CMK (cell line): ENCODE measurements around the gene ECSIT.
"Not testable (repeated sequence)": the region's sequence is repeated elsewhere in the genome, so short reads cannot be mapped to it uniquely, and the experiment has no call there.

Source experiments
- DNase-seq: peaks from one replicate; pipeline ENCODE4 v3.0.0-alpha.2; 2010; ENCODE audit warnings: low read depth

Gene ECSIT

GRCh38 chr19:11478167-11479089, 50.5 kb downstream of the ECSIT start:
- no peak for DNase-seq

DNA sequence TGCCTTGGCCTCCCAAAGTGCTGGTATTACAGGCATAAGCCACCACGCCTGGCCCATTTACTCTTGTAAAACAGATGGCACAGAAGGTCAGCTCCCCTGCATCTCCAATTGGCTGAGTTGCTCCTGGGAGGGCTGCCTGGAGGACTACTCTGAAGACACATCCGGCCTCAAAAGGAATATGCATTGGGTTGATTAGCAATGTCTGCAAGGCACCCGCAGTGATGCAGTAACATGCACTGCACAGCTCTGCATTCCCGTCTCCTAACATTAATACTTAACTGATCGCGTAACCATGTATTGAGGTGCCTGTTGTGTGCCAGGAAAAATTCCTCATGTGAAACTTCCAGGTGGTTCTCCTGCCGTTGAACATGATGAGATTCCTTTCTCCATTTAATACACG, 53.1 kb downstream of the ECSIT start:
- no peak for DNase-seq

DNA sequence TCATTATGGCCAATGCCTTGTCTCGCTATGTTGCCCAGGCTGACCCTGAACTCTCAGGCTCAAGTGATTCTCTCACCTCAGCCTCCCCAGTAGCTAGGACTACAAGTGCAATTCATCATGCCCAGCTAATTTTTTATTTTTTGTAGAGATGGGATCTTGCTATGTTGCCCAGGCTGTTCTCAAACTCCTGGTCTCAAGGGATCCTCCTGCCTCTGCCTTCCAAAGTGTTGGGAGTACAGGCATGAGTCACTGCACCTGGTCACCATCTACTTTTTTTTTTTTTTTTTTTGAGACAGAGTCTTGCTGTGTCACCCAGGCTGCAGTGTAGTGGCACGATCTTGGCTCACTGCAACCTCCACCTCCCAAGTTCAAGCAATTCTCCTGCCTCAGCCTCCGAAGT, 53.6 kb downstream of the ECSIT start:
- DNase-seq, result not testable (repeated sequence)

DNA sequence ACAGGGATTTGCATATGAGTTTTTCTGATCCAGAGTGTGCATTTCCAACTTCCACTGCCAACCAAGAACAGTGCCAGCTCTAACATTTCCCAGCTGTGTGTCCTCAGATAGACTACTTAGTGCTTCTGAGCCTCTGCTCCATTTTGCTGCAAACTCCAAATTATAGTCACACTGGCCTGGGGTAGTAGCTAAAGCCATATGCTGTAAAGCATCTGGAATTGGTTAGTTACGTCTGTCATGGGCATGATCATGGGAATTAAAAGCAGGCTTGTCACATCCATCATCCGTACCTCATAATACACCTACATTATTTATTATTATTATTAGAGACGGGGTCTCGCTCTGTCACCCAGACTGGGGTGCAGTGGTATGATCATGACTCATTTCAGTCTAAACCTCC, 55.2 kb downstream of the ECSIT start:
- DNase-seq, result no peak

GRCh38 chr19:11468266-11468845, 60.6 kb downstream of the ECSIT start:
- DNase-seq, result not testable (repeated sequence)

DNA sequence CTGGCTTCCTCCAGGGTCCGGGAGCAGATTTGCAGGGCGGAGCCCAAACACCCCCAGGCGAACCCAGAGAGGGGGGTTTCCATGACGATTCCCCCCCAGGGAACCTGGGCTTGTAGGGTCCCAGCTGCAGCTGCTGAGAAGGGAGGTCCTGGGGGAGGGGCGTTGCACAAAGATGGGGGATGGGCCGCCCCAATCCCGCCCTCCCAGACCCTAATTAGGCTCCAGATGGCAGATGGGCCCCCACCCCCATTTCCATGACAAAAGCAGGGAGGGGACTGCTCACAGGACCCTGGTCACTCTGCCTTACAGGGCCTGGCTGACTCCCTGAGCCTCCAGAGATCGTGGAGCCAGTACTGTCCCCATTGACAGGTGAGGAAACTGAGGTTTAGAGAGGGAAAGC, 63.3 kb downstream of the ECSIT start:
- DNase-seq, result no peak

DNA sequence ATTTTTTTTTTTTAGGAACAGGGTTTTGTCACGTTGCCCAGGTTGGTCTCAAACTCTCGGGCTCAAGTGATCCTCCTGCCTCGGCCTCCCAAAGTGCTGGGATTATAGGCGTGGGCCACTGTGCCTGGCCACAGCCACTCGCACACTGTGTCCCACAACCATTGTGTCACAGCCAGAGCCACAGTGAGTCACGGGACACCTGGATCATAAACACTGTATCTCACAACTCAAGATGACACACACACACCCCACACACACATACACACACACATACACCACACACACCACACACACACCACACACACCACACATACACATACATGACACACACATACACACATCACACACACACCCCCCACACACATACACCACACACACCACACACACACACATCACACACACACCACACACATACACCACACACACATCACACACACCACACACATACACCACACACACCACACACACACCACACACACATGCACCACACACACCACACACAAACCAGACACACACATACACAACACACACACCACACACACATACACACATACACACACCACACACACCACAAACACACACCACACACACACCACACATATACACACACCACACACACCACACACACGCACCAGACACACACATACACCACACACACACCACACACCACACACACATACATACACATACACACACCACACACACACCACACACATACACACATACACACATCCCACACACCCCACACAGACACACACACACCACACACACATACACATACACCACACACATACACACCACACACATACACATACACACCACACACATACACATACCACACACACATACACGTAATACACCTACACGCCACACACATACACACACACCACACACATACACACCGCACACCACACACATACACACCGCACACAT, 64.3 kb downstream of the ECSIT start:
- DNase-seq, result no peak

DNA sequence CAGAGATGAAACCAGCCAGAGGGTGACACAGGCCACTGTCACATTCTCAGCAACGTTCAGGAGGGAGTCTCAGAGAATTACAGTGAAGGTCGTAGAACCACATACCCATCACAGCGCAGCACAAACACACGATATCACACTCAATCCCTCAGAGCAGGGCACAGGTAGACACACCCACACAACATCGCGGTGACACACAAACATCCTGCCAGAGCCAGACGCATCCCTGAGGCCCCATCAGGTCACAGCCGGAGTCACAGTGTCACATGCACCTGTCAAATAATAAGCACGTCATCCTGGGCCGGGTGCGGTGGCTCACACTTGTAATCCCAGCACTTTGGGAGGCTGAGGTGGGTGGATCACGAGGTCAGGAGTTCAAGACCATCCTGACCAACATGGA, 65.5 kb downstream of the ECSIT start:
- no peak for DNase-seq

DNA sequence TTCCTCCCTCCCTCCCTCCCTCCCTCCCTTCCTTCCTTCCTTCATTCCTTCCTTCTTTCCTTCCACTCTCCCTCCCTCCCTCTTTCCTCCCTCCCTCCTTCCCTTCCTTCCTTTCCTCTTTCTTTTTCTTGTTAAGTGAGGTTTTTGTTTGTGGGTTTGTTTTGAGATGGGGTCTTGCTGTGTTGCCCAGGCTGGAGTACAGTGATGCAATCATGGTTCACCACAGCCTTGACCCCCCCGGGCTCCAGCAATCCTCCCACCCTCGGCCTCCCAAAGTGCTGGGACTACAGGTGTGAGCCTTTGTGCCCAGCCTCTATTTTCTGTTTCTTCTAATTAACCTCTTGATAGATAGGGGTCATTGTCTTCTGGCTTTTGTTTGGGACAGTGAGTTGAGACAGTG, 67.5 kb downstream of the ECSIT start:
- no peak for DNase-seq

- no peak for DNase-seq
Measured at GRCh38 chr19:11460207-11460606, 68.7 kb downstream of the ECSIT start.

- DNase-seq, result not testable (repeated sequence)
Measured at GRCh38 chr19:11458912-11459311, 70.0 kb downstream of the ECSIT start.

GRCh38 chr19:11458236-11458900, 70.6 kb downstream of the ECSIT start:
- DNase-seq, result no peak

DNA sequence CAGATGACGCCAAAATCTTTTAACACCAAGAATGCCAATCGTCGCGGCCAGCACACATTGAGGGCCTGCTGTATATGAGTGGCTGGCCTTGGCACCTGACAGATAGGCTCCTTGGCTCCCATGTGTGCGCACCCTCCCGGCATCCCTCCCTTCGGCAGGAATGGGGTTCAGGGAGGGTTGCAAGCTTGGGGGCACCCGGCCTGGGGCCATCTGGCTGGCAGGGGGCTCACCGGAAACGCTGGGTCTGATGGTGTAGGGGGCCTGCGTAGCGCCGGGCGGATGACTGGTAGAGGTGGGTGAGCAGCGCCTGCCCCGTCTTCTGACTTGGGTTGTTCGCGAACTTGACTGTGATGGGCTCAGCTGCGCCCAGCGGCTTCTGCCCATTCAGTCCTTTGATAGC, 71.1 kb downstream of the ECSIT start:
- no peak for DNase-seq

DNA sequence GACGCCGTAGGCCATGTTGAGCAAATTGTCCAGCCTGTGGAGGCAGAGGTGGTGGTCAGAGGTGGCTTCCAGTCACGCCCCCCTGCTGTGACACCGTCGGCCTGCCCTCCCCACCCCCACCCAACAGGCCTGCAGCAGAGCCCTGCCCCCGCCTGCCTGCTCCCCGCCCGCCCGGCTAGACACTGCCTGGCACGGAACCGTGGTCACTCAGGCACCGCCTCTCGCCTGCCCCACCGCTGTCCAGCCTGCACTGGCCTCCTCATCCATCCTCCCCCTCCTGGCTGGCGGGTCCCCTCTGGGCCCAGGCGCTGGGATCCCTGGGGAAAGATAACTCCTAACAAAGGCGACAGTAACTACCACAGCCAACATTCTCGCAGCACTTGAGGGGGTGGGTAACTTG, 71.8 kb downstream of the ECSIT start:
- DNase-seq, result no peak

DNA sequence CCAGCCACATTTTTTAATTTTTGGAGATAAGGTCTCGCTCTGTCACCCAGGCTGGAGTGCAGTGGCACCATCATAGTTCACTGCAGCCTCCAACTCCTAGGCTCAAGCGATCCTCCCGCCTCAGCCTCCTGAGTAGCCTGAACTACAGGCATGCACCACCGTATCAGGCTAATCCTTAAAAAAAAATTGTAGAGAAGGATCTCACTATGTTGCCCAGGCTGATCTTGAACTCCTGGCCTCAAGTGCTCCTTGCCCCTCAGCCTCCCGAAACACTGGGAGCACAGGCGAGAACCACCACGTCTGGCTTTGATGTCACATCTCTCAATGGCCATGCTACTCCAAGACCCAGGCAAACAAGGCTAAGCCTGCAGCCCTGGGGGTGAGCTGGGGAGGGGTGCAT, 72.3 kb downstream of the ECSIT start:
- no peak for DNase-seq
